LoVo (cell line): ENCODE data around the gene UHMK1.
"Not testable (repeated sequence)": the region's sequence is repeated elsewhere in the genome, so short reads cannot be mapped to it uniquely, and the experiment has no call there.

Experiments used
- DNase-seq: peaks from one replicate; pipeline ENCODE4 v3.0.0-alpha.2; 2016; ENCODE audit warnings: low spot score

UHMK1 gene

GRCh38 chr1:162497723-162498495, at the start of gene UHMK1:
TSS of gene UHMK1 (plus strand) at chr1:162497818. CDS start at chr1:162498001, 183 bp downstream.
- peak; percentile 90 for DNase-seq

GRCh38 chr1:162454361-162454760, 43.3 kb upstream of the UHMK1 start:
- not testable (repeated sequence) for DNase-seq

- DNase-seq: no peak
Observed at GRCh38 chr1:162456323-162456722, 41.3 kb upstream of the UHMK1 start.

GRCh38 chr1:162458236-162458635, 39.4 kb upstream of the UHMK1 start:
- DNase-seq: no peak

- DNase-seq: not testable (repeated sequence)
Observed at GRCh38 chr1:162462425-162462824, 35.2 kb upstream of the UHMK1 start.

- no peak for DNase-seq
Observed at GRCh38 chr1:162463021-162463420, 34.6 kb upstream of the UHMK1 start.

GRCh38 chr1:162466797-162467196, 30.8 kb upstream of the UHMK1 start:
- no peak for DNase-seq

- DNase-seq: no peak
Observed at GRCh38 chr1:162470216-162470615, 27.4 kb upstream of the UHMK1 start.

- DNase-seq: no peak
Observed at GRCh38 chr1:162471290-162471853, 26.2 kb upstream of the UHMK1 start.

GRCh38 chr1:162475089-162475488, 22.5 kb upstream of the UHMK1 start:
- DNase-seq: no peak

- no peak for DNase-seq
Observed at GRCh38 chr1:162475539-162476185, 22.0 kb upstream of the UHMK1 start.

- no peak for DNase-seq
Observed at GRCh38 chr1:162476620-162477019, 21.0 kb upstream of the UHMK1 start.

GRCh38 chr1:162485236-162485635, 12.4 kb upstream of the UHMK1 start:
- no peak for DNase-seq

GRCh38 chr1:162487241-162487640, 10.4 kb upstream of the UHMK1 start:
- no peak for DNase-seq

GRCh38 chr1:162488219-162488618, 9.4 kb upstream of the UHMK1 start:
- DNase-seq: no peak

- DNase-seq: not testable (repeated sequence)
Observed at GRCh38 chr1:162495531-162496233, 1.9 kb upstream of the UHMK1 start.

- DNase-seq: no peak
Observed at GRCh38 chr1:162497104-162497722, 405 bp upstream of the UHMK1 start.

- DNase-seq: no peak
Observed at GRCh38 chr1:162498496-162498810, 835 bp downstream of the UHMK1 start.

- DNase-seq: no peak
Observed at GRCh38 chr1:162500805-162501204, 3.2 kb downstream of the UHMK1 start.

- DNase-seq: no peak
Observed at GRCh38 chr1:162502077-162502476, 4.5 kb downstream of the UHMK1 start.

GRCh38 chr1:162502928-162503327, 5.3 kb downstream of the UHMK1 start:
- DNase-seq: no peak

GRCh38 chr1:162527314-162527713, 29.7 kb downstream of the UHMK1 start:
- DNase-seq: no peak
